ENCODE data around the gene CD109. TPM values are rescaled to one million over a fixed set of nuclear protein-coding genes. Genes with fewer than 3 reads are reported as not detected.

The CD109 gene
- total and polyA plus RNA-seq, 2 of the 8 experiments (the other 6 are each of a cell fraction or from before 2014, with no cell fraction given): 1.4 to 5.3 TPM

Other genes with a start within 250 kb of the CD109 start
- 6.3 and 6.7 TPM in 2 replicates for gene CGAS, start 243.9 kb upstream of the CD109 start, total RNA-seq (2021; fragmentation: NEBNext Ultra II Directional; extraction: Animal tissue kit (Norgen Biotek cat#: 25700))
- gene CGAS, start 243.9 kb upstream of the CD109 start, polyA plus RNA-seq (2011; rRNA removed): 1.9 and 2.1 TPM in 2 replicates
- 29.3 and 31.6 TPM in 2 replicates for gene MTO1, start 234.5 kb upstream of the CD109 start, total RNA-seq (2021; fragmentation: NEBNext Ultra II Directional; extraction: Animal tissue kit (Norgen Biotek cat#: 25700))
- gene MTO1, start 234.5 kb upstream of the CD109 start, polyA plus RNA-seq (2011; rRNA removed): 17.4 and 20.9 TPM in 2 replicates
- 13,468 and 13,823 TPM in 2 replicates for gene EEF1A1, start 175.2 kb upstream of the CD109 start, total RNA-seq (2021; fragmentation: NEBNext Ultra II Directional; extraction: Animal tissue kit (Norgen Biotek cat#: 25700))
- gene EEF1A1, start 175.2 kb upstream of the CD109 start, polyA plus RNA-seq (2011; rRNA removed): 10,552 and 13,927 TPM in 2 replicates
- 11.9 and 14.2 TPM in 2 replicates for gene SLC17A5, start 42.2 kb upstream of the CD109 start, total RNA-seq (2021; fragmentation: NEBNext Ultra II Directional; extraction: Animal tissue kit (Norgen Biotek cat#: 25700))
- 6.5 and 11.0 TPM in 2 replicates for gene SLC17A5, start 42.2 kb upstream of the CD109 start, polyA plus RNA-seq (2011; rRNA removed)

Data from H1 (cell line).